GM18502 (cell line): ENCODE results near the gene LAMC1.

Experiments used
- ATAC-seq: cut with Tn5 transposase; IDR thresholded peaks from one replicate; pipeline ENCODE4 v1.9.1; 2021; ENCODE audit warnings: mild to moderate bottlenecking; ENCODE audit not compliant: unreplicated experiment, poor library complexity

Gene LAMC1

GRCh38 chr1:183019139-183019740 is 4.0 kb upstream of the LAMC1 start:
- ATAC-seq, result no peak

DNA sequence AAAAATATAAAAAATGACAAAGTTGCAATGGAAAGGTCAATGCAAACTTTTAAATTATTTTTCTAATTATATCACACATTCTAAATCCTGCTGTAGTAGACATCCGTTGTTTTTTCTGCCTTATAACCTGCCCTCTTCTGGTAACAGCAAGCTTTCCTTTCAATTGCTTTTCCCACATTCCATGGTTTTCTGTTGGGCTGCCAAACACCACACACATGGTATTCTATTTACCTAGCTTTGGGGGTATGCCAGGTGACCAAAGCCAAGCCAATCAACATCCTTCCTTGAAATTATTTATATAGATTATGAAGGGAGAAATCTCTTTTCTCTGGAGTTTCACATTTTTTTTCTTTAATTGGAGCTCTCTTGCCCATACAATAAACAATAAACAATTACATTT is 3.4 kb upstream of the LAMC1 start:
- no peak for ATAC-seq

DNA sequence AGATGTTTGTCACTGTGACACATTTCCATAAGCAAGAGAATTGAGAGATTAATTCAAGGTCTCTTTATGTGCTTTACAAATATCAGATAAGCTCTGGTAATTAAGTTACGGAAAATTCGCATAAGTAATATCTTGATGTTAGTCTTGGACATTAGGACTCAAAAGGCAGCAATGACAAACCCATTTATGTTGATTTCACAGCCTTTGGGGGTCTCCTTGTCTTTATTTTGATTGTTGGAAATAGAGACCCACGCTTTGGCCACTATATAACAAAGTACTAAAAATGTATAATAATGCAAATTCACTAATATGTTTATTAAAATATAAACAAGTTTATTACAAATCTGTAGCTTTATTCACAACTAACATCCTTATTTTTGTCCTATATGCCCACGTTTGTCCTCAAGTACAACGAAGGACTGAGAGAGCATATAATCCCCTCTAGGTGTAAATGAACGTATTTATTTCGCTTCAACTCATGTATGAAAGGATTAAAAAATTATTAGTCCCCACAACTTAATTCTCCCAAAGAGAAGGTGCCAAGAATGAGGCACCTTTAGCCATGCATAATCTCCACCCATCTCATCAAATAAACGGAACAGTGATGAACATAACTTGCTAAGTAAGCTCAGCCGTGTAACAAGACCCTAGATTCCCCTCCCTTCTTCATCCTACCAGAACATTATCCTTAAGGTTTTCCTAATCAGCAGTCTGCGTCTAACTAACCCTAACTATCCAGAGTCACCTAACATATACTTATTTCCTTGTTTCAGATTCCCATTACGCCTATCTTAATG is 1.6 kb upstream of the LAMC1 start:
- ATAC-seq, result no peak

DNA sequence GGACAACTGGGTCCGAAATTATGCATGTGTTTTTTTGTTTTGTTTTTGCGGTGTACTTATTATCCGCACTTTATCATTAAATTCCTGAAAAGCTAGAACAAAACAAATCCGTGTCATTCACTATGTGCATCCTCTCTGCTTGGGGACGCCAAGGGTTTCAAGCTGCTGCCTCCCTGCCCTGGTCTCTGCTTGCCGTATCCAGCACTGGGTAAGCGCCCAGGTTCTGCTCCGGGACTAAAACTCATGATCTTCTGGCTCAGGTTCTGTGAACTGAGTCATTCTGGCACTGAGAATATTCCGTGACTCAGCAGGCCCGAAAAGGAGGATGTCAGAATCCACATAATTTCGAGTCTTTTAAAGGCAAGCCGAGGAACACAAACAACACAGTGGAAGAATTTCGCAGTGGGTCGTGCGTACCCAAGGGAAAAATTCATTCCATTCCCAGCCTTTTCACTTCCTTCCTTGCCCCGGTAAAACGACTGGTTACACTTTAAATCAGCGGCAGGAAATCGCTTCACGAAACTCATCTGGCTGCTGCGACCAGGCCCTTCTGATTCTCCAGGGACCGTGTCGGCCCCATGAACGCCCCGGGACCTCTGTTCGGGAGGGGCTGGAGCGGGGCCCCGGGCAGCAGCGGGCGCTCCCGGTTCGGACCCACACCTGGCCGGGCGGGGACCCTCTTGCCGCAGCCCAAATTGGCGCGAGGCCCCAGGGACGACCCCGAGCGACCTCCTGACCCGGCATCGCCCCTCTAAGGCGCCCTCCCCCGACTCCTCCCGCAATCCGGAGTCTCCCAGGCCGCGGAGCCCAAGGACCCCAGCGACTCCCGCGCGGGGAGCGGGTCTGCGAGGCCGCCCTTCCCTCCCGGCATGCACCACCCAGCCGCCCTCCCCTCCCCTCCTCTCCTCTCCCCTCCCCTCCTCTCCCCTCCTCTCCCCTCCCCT is 746 bp upstream of the LAMC1 start:
- ATAC-seq, result peak; percentile 44

DNA sequence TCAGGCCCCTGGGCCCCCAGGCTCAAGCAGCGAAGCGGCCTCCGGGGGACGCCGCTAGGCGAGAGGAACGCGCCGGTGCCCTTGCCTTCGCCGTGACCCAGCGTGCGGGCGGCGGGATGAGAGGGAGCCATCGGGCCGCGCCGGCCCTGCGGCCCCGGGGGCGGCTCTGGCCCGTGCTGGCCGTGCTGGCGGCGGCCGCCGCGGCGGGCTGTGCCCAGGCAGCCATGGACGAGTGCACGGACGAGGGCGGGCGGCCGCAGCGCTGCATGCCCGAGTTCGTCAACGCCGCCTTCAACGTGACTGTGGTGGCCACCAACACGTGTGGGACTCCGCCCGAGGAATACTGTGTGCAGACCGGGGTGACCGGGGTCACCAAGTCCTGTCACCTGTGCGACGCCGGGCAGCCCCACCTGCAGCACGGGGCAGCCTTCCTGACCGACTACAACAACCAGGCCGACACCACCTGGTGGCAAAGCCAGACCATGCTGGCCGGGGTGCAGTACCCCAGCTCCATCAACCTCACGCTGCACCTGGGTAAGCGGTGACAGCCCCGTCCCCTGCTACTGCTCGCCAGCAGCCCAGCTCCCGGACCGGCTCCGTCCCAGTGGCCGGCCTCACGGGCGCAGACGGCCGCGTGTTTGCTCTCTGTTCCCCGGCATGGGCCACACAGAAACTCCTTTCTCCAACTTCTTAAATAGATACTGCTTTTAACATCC is 539 bp downstream of the LAMC1 start:
- ATAC-seq, result peak; percentile 70

- ATAC-seq, result no peak
Observed at GRCh38 chr1:183024317-183025009, 1.2 kb downstream of the LAMC1 start.

DNA sequence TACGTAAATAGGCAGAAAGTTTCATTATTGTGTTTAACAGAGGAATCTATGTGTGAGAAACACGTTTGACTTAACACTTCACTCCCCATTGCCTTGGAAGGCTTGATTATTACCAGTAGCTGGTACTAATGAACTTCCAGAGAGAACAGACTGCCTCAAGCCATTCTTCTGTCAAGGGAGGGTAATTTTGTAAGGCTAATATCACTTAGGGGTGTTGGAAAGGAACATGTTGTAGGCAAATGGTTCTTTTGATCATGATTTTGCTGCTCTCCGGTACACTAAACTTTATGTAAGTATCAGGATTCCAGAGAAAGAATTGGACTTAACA is 1.8 kb downstream of the LAMC1 start:
- no peak for ATAC-seq

DNA sequence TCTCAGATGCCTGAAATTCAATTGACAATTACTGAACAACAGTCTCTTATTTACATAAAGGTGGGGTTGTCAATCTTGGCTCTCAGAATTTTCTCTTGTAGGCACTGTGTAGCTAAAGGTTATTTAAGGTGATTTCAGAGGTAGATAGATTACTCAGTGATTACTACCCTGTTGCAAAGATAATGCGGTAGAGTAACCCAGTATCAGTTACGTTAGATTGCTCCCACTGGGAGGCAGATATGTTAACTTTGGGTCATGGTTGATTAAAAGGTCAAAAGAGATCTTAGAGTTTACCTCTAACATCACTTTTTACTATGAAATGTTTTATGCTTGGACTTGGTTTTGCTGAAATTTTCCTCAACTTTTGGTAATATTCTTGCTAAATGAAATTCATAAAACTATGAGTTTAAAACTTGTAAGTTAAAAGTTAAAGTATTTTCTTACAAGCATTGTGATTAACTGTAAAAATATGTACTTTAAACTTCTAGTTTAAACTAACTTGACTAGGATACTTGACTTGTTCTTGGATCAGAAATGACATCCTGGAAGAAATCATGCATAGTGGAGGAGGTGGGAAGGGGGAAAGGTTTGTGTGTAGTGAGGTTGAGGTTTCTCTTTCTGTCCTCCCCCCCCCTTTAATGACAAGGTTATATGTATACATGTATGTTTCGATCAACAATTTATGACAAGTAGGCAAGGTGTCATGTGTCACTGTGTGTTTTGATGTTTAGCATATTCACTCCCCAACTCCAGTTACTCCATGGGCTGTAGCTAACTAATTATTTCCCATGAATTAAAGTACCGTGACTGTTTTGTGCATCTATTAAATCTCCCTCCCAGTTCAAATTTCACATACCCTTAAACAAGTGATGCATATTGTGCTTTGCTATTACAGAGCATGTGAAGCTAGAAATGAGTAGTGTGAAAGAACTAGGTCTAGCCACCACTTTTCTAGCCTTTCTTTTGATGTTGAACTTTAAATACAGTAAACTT is 2.9 kb downstream of the LAMC1 start:
- ATAC-seq, result peak; percentile 20

DNA sequence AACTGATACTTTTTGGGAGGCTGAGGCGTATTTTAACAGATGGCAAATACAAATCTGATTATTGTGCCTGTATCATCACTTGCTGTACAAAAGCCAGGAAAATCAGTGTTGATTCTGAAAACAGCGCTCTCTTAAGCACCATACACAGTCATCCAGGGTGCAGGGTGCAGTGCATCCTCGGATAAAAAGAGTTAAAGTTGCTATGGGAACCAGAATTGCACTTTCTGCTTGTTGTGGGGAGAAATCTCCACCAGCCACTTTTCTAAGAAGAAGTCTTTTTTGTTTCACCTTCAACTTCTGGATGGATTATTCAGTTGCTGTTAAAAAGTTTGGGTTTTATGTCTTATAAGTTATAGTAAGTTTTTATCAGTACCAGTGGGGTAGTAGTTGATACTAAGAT is 3.8 kb downstream of the LAMC1 start:
- no peak for ATAC-seq

DNA sequence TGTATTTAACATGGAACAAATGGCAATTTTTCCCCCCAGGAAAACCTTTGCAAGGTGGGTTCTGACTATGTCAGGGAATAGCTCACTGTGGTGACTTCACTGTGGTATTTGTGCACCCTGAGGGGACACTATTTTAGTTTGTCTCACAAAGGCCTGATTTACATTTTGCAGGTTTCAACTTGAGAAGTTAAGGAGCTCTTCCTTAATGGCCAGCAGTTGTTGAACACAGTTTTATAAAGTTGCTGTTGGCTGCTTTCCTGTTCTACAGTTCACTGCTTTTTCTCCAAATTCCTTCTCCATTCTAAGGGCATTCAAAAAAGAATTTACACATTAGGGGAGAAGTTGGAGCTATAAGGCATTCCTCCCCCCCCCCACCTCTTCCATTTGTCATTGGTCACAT is 4.6 kb downstream of the LAMC1 start:
- ATAC-seq, result no peak

GRCh38 chr1:183029591-183030000 is 6.4 kb downstream of the LAMC1 start:
- ATAC-seq, result no peak

DNA sequence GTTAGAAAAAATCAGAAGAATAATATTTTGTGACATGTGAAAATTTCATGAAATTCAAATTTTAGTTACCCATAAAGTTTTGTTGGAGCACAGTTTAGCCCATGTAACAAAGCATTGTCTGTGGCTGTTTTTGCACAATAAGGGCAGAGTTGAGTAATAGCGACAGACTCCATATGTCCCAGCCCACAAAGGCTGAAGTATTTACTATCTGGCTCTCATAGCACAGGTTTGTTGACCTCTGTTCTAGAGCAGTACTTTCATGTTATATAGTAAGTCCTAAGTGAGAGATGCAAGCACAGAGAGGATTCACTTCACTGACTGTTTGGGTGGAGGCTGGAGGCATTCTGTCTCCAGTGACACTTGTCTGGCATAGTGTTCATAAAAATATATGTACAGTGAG is 6.8 kb downstream of the LAMC1 start:
- ATAC-seq, result no peak

- no peak for ATAC-seq
Observed at GRCh38 chr1:183032122-183032921, 9.1 kb downstream of the LAMC1 start.

- ATAC-seq, result no peak
Observed at GRCh38 chr1:183033205-183033604, 10.0 kb downstream of the LAMC1 start.

- ATAC-seq, result no peak
Observed at GRCh38 chr1:183034682-183035081, 11.5 kb downstream of the LAMC1 start.

GRCh38 chr1:183038333-183038866 is 15.2 kb downstream of the LAMC1 start:
- ATAC-seq, result no peak

DNA sequence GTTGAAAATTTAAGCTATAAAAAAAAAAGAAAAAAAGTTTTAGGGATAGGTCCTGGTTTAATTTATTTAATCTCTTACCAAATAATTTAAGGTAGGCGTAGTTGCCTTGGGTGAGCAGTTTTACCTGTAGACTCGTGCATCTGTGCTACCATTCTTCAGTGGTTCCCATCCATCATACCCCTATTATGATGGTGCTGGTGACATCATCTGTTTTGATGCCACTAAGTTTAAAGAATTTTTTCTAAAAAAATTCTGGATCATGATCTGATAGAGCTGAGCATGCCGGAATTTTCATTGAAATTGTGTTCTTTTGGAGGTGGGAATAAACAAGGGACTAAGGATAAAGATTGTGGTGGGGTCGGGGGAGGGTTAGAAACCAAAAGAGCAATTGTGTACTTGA is 15.7 kb downstream of the LAMC1 start:
- no peak for ATAC-seq

DNA sequence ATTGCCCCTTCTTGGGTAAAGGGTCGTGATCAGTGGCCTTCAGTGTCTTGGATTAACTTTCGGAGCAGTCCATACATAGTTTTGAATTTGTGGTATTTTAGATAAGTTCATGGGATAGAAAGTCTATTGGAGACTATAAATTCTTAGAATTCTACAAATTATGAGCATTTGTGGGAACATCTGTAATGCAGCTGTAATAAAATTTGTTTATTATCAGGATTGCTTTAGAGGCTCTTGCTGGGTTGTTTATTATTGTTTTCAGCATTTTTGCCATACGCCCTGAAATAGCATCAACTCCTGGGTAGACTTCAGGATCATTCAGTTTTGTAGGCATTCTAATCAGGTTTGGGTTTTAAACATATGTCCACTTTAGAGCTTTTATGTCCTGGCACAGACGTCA is 16.1 kb downstream of the LAMC1 start:
- no peak for ATAC-seq
